Islet of Langerhans (tissue), 1 donor: ENCODE data around the gene JDP2.

ENCODE experiments used
- FAIRE-seq: peaks from one replicate; lab custom pipeline; 2011; peaks lifted over from hg19 to GRCh38; lab: Jason Lieb, UNC

The JDP2 gene

DNA sequence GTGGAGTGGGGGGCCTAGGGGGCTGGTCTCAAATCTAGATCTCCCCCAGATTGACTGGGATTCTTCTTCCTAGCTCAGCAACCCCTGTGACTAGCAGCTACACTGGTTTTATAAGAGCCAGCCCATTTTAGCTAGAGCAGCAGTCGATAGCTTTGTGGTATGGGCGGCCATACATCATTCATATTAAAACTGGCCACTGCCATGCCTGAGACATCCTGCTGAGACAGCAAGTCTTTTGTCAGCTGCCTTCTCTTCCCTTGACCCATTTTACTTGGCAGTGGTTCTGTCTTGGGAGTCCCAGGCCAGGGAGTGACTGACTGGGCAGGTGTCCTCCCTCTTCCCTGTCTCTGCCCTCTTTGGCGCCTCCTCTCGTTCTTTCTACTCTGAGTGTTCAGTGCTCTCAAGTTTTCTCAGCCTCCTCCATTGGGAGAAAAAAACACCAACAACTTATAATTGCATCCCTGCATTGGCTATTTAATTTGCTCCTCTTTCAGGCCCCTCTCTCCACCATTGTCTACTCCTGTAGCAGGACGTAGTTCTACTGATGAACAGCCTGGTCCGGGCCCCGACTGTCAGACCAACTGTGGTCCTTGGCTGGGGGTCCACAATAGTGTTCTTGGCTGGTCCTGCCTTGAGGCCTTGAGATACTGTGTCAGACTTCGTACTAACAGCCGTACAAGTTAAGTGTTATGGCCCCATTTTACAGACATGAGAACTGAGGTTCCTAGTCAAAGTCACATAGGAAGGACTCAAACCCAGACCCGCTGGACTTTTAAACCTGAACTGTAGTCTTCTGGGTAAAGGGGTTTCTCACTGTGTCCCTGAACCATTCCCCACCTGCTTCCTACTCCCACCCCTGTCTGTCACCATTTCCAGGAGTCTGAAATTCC is 18.3 kb upstream of the JDP2 start:
- no peak for FAIRE-seq

DNA sequence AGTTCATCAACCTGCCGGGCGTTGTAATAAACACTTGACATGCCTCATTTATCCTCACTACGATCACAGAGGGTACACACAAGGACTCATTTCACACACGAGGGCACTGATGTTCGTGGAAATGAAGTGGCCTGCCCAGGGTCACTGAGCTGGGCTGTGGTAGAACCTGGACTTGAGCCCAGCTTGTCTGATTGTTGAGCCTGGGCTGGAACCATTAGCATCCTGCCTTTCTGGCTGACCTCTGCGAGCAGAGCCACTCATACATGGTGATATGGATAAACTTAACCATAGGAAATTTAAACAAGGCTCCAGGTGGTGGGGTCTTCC is 16.6 kb upstream of the JDP2 start:
- FAIRE-seq, result no peak

DNA sequence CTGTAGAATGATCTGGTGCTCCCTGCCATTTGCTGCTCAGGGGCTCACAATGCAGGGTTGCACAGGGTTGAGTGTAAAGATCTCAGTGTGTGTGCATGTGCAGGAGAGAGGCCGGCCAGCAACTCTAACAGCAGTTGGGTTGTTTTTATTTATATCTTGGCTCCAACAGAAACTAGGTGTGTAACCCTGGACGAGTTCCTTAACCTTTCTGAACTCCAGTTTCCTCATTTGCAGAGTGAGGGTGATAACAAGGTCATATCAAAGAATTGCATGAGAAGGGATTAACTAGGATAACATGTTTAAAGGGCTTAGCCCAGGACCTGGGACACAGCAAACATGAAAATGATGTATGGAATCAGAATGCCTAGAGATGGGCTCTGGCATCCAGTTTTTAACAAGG is 14.8 kb upstream of the JDP2 start:
- no peak for FAIRE-seq

DNA sequence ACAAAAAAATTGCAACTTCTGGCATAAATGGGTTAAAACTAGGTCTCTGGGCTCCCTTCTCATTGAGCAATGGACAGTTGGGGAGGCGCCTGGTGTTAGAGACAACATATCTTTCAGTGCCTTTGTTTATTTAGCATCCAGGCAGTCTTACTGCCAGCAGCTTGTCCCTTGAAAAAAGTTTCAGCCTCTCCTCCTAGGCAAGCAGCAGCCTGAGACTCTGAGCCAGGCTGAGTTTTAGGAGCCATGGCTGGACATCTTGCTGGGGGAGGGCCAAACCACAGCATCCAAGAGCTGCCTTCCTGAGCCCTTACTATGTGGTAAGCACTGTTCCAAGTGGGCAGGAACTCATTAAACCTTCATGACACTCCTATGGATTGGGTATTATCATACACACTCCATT is 10.1 kb upstream of the JDP2 start:
- FAIRE-seq, result no peak

DNA sequence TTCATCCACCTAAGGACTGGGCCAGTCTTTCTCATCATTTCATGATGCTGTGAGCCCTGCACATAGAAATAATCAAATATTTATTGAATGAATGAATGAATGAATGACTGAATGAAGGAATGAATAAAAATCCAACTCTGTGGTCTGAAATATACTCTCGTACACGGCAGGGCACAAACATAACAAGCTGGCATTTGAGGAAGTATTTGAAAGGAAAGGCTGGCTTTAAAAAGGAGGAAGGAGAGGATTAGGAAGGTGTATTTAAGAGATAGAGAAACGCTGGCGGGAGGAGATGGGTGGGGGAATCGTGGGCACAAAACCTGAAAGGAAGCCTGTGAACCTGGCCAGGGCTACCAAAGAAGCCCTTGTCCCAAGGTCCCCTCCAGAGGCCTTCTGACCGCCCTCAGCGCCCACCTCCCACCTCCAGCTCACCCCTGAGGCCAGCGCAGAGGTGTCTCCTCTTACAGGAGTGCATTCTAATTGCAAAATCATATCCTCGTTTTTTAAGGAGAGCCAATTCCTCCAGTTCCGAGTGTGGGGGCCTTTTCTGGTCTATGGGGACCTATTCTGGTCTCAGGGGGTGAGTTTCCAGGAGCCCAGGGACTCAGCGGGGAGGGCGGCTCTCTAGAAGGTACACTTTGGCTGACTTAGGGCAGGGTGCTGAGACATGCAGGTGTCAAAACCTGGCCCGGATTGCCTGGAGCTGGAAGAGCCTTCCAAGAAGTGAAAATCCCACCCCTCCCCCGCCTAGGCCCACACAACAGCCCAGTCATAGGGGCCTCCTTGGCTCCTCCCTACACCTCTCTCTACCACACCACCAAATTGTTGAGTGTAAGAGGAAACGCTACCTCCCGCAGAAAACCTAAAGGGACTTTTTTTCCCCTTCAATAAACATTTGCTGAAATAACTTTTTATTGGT is 8.7 kb upstream of the JDP2 start:
- no peak for FAIRE-seq

DNA sequence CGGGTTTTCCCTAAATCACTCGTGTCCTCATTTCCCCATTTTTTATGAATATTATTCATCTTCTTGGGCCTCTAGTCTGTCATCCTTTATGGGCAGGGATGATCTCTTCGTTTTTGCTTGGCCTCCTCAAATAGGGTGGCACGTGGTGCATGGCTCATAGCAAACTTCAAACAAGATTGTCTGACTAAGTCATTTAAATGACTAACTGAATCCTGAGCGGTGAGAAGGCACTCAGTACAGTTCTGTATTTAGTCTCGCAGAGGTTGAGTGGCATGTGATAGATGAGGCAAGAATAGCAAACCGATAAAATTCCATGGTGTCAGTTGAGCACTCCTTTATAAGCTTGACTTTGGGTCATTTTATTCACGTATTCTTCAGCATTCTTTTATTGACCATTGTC is 5.7 kb upstream of the JDP2 start:
- FAIRE-seq, result no peak

DNA sequence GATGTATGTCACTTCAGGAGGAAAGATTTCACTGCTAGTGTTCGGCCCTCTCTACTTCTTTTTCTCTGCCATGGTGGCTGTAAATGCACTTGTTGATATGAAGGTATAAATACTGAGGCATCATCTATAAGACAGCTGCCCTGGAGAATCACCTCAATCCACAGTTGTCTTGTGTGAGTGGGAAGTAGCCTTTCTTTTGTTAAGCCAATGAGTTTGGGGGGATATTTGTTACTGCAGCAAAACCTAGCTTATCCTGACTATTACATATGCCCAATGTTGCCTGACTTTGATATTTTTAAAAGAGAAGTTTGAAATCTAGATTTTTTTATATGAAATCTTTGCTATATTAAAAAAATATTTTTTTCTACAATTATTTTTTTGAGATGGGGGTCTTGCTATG is 3.3 kb upstream of the JDP2 start:
- FAIRE-seq, result no peak

DNA sequence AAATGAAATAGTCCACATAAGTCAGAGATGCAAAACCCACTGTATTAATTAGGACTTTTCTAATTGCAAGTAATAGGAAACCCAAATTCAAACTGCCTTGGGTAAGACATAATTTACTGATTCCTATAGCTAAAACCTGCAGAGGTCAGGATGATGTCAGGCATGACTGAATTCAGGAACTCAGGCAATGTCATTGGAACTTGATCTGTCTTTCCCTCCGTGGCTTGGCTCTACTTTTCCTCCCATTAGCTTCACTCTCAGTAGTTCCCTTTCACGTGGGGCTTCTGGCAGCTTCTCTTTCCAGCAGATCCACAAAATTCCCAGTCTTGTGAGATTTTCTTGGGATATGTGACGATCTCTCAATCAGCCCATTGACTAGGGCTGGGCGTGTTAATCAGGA is 2.4 kb upstream of the JDP2 start:
- FAIRE-seq, result no peak

DNA sequence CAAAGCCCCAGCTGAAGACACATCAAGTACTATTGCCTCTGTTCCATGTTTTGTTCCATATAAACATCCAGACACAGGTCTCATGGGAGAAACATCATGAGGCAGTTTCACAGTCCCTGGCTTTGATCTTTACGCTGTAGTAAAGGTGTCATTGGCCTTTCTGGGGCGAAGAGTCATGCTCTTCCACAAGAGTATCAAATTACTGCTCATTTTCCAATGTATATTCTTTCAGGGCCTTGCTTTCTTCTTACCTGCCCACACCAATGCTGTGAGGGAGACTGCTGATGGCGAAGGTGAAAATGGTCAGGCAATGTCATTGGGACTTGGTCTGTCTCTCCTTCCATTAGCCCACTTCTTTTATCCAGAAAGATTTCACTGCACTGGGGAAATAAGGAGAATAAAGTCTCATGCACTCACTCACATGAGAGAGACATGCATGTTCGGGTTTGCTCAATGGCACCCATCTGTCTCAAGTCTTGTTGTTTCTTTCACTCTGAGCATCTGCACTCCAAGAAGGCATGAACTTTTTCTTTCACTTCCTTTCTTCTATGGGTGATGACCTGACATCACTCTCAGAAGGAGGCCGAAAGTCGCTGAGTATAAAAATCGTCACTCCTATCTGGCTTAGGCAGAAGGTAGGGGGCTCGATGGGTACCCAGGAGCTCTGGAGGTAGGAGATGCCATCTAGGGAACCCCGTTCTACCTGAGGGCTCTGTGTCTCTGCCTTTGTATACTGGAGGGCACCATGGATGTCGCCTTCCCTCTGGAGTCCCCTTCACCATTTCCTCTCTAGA is 1.3 kb upstream of the JDP2 start:
- no peak for FAIRE-seq

DNA sequence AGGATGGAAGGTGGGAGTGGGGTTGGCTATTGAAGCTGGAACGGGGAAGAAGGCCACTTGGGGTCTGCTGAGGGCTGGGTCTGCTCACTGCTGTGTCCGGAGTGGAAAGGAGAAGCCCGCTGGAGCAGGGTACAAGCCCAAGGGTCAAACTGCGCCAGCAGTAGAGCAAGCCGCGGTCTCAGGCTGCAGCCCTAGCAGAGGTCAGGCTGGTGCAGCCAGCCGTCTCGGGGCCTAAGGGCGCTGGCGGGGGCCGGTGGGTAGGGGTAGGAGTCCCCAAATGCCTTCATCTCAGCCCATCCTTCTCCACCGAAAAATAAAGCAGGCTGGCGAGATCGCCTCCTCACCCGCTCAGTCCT is 718 bp upstream of the JDP2 start:
- FAIRE-seq, result no peak

DNA sequence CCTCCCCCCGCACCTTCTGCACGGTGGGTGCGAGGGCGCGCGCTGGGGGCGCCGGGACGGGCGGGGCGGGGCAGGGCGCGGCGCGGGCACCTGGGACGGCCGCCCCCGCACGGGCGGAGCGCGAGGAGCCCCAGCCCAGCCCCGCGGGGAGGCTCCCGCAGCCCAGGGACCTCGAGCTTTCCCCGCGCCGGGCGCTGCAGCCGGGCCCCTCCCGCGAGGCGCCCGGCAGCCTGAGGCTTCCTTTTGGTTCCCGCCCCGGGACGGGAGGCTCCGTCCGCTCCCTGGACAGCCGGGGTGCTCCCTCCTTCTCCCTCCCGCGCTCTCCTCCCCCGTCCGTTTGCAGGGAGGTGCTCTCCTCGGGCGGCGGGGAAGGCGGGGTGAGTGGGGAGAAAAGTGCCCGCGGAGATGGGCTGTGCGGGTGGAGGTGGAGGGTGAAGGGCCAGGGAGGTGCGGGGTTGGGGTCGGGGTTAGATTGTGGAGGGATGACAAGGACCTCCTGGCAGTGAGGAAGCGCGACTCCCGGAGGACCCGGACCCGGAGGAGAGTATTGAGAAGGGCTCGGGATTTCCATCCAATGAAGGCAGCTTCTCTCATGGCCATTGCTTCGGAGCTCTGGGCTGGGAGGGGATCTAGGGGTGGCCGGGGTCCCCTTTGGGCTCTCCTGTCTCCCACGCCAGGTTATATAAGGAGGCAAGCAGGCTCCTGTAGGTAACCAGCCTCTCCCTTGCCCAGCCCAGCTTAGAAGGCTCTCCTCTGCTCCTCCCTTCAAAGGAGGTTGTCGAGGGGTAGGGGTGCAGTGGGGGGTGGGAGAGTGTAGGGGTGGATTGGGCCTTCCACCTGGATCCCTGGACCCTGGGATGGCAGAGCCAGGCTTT is 645 bp downstream of the JDP2 start:
- no peak for FAIRE-seq

DNA sequence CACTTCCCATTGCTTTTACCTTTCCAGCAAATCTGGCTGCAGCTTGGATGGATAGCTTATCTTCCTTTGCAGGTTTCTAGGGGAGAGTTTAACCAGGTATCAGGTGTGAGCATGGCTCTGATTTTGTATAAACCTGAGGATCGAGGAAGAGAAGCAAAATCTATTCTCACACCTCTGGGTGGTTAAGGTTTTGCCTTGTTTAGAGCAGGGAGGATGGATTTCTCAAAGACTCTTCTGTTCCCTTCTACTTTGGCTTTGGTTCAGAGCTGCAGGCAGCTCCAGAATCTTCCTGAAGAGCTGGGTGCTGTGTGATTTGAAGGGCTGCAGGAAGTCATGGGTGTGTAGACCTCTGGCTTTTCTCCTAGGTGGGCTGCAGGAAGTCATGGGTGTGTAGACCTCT is 1.7 kb downstream of the JDP2 start:
- FAIRE-seq, result no peak

DNA sequence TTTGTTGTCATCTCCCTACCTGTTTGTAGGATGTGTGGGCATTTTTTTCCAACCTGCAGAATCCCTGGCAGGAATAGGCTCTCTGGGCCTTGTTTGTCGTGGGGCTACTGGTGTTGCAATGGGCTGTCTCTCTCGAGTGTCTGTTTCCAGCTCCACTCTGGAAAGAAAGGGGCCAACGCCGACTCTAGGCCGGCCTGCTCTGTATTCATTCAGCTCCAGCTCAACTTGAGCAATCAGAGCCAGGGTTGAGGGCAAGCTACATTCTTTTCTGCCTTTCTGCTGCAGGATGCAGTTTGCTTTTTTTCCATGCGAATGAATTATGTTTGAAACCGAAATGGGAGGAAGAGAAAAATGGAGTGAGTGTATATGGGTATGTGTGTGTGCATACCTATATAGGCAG is 2.3 kb downstream of the JDP2 start:
- no peak for FAIRE-seq

DNA sequence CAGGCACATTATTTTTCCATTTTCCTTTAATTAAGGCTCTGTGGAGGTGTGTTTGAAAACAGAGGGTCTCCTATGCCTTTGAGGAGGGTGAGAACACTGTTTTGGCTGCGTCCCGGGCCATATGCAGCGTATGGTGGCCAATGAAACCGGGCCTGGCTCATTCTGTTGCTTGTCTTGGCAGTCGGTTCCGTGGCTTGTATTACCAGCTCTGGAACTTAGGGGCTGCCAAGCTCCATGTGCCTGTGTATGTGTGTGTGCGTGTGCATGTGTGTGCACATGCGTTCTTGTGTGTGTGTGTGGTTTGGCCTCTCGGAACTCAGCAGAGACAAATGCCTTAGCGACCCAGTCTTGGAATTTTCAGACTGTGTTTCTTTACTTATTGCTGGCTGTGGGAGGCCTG is 2.7 kb downstream of the JDP2 start:
- no peak for FAIRE-seq

DNA sequence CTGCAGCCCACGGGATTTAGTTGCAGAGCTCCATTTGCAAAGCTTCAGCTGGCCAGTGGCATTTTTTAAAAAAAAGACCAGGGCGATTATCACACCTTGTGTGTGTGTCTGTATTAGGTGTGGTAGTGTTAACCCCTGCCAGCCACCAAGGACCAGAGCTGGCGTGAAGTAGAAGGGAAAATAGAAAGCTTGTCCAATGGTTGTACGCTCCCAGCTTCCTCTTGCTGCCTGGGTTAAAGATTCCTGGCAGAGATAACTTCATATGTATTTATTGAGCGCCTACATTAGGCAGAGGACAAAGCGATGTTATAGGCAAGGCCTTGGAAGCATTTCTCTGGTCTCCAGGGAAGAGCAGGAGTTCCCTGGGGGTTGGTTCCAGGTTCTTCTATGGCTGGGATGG is 3.2 kb downstream of the JDP2 start:
- FAIRE-seq, result no peak

DNA sequence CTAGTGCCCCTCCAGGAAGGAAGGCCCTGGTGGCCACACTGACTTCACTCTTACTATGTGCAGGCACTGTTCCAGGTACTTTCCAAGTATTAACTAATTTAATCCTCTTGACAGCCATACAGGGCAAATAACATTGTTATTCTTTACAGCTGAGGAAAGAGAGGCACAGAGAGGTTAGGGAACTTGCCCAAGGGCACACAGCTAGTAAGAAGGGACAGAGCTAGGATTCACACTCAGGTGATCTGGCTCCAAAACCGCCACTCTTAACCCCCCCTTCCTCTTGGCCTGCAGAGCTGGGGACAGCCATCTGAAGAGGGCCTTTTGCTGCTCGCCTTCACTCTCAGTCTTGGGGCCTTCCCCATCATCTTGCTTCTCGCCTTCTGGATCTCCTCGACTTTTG is 4.0 kb downstream of the JDP2 start:
- no peak for FAIRE-seq

DNA sequence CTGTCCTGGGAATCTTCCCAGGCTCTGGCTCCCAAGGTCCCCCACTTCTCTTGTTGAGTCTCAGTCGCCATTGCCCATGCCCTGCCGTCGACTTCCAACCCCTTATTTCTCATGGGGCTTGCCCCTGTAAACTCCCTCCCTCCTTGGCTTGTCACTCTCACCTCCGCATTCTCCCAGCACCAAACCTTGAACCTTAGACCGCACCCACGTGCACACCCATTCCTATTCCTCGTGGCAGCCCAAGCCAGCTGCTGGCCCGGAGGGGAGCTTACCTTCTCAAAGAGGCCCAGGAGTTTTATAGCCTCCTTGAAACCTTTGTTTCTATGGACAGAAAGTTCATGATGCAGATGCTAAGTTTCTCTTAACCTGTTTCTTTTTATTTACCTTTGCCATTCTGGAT is 4.6 kb downstream of the JDP2 start:
- no peak for FAIRE-seq

DNA sequence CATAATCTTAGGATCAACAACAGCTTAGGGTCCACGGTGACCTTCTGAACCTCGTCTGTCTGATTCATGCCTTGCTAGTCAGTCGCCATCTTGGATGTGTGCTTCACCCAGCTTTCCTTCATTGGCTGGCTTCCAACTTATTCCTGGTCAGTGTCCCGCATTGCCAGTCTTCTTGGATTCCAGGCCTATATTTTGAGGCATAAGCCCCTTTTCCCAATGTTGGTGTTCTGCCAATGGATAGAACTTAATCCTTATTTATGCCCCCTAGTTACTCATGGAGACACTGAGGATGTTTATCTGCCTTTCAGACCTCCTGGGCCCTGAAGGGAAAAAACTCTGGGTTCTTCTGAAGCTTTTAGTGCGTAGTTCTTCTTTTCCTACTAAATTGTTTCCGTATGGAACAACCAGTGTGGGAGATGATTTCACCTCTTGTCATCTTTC is 5.8 kb downstream of the JDP2 start:
- no peak for FAIRE-seq

DNA sequence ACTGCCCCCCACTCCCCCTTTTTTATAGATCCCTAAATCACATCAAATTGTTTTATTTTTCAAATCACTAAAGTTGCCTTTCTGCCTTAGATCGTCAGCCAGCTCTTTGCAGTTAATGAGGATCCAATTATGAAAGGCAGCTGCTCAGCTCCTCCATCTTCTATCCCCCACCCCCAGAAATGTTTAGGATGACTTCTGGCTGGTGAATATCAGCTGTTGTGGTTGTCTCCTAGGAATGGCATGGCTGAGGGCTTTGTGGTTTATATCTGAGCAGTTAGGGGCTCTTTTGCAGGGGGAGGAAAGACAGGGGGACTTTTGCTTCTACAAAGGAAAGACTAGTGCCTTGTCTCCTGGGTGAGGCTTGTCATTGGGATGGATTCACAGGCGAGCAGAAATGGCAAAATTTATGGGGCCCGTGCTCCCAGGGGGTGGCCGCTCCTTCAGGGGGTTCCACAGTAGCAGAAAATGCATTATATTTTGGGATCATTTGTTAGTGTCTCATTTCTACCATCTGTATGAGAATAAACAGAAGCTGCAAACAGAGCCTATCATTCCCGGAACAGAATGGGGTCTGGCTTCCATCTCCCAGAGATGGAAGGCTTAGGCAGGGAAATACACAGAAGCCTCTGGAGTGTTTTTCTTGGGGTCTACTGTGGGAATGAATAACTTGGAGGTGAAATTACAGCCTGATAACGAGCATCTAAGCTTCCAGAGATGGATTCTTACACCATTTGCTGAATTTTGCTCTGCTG is 6.5 kb downstream of the JDP2 start:
- FAIRE-seq, result no peak

DNA sequence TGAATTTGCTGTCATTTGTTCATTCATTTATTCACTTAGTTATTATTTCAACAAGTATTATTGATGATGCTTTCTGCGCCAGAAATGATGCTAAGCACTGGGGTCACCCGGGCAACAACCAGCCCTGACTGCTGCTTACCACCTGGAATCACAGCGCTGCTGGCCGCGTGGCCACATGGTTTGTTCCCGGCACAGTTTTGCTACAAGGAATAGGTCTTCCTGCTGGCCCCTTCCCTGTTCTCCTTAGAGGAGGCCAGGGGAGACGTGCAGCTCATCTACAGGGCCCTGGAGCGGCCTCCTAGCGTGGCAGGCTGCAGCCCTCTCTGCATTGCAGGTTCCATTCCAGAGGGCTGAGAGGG is 7.0 kb downstream of the JDP2 start:
- no peak for FAIRE-seq

DNA sequence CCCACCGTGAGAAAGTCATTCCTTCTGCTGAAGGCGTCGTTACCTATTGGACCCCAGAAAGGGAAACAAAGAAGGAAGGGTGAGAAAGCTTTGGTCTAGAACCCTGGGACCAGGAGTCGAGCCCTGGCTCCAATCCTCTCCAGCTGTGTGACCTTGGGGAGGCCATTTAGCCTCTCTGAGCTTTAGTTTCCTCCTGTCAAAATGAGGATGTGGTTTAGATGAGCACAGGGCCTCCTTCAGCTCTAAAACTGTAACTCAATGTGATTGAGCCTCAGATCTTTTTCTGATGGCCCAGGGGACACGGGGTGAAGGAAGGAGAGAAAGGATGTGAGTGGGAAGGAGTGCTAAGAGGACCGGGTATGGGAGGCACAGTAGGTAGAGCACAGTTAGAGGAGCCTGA is 7.7 kb downstream of the JDP2 start:
- FAIRE-seq, result no peak
